GM21367 (cell line): Measurements from ENCODE around the gene NID2.
A peak's percentile ranks its signal among the peaks of the same experiment; 100 is the strongest.

ENCODE experiments used
- ATAC-seq: cut with Tn5 transposase; IDR thresholded peaks from one replicate; pipeline ENCODE4 v1.9.1; 2021; ENCODE audit not compliant: unreplicated experiment

Gene NID2

GRCh38 chr14:52032204-52032801 is 36.6 kb downstream of the NID2 start:
- no peak for ATAC-seq

- no peak for ATAC-seq
Measured at GRCh38 chr14:52031781-52032180, 37.1 kb downstream of the NID2 start.

GRCh38 chr14:52029881-52030280 is 39.0 kb downstream of the NID2 start:
- no peak for ATAC-seq

GRCh38 chr14:52026901-52027300 is 42.0 kb downstream of the NID2 start:
- no peak for ATAC-seq

- no peak for ATAC-seq
Measured at GRCh38 chr14:52026017-52026660, 42.7 kb downstream of the NID2 start.

GRCh38 chr14:52025310-52025709 is 43.5 kb downstream of the NID2 start:
- no peak for ATAC-seq

GRCh38 chr14:52023518-52023917 is 45.3 kb downstream of the NID2 start:
- no peak for ATAC-seq

- peak; percentile 80 for ATAC-seq
Measured at GRCh38 chr14:52021957-52022600, 46.8 kb downstream of the NID2 start.

- ATAC-seq: no peak
Measured at GRCh38 chr14:52020866-52021717, 47.8 kb downstream of the NID2 start.

- no peak for ATAC-seq
Measured at GRCh38 chr14:52020161-52020714, 48.6 kb downstream of the NID2 start.

- ATAC-seq: no peak
Measured at GRCh38 chr14:52018970-52019369, 49.9 kb downstream of the NID2 start.

GRCh38 chr14:52018252-52018651 is 50.6 kb downstream of the NID2 start:
- no peak for ATAC-seq

- no peak for ATAC-seq
Measured at GRCh38 chr14:52015411-52016030, 53.3 kb downstream of the NID2 start.

GRCh38 chr14:52014601-52015267 is 54.1 kb downstream of the NID2 start:
- ATAC-seq: no peak

- ATAC-seq: no peak
Measured at GRCh38 chr14:52013984-52014600, 54.8 kb downstream of the NID2 start.

GRCh38 chr14:52012635-52013034 is 56.2 kb downstream of the NID2 start:
- no peak for ATAC-seq

- ATAC-seq: no peak
Measured at GRCh38 chr14:52011523-52011922, 57.3 kb downstream of the NID2 start.

GRCh38 chr14:52010173-52010693 is 58.6 kb downstream of the NID2 start:
- no peak for ATAC-seq

GRCh38 chr14:52008136-52008535 is 60.7 kb downstream of the NID2 start:
- no peak for ATAC-seq

GRCh38 chr14:52007637-52008036 is 61.2 kb downstream of the NID2 start:
- ATAC-seq: no peak
